ENCODE measurements around the gene STOX2. TPM values are rescaled to one million over a fixed set of nuclear protein-coding genes. Genes with fewer than 3 reads are reported as not detected.

STOX2 gene
- total and polyA plus RNA-seq, 10 of the 15 experiments (the other 5 are each of a cell fraction or from before 2014, with no cell fraction given), result 0.01 to 1.2 (median 0.18) TPM; not detected in 4

DNA sequence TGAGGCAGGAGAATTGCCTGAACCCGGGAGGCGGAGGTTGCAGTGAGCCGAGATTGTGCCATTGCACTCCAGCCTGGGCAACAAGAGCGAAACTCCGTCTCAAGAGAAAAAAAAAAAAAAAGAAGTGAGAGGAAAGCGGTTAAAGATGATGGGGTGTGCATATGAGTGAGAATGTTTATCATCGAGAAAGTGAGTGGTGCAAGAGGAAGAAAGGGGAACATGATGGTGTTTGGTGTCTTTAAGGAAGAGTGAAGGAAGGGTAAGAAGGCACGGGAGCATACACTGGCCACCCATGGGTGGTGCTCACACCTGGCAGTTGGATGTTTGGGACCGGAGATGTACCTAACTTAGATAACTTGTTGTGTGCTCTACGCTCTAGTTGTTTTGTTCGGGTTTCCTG lies 62.2 kb downstream of the STOX2 start (continued):
- no peak for TF ChIP-seq MEF2A (IDR thresholded peaks at IDR 0.05; ENCODE audit: insufficient read depth, low read depth, low read length)

DNA sequence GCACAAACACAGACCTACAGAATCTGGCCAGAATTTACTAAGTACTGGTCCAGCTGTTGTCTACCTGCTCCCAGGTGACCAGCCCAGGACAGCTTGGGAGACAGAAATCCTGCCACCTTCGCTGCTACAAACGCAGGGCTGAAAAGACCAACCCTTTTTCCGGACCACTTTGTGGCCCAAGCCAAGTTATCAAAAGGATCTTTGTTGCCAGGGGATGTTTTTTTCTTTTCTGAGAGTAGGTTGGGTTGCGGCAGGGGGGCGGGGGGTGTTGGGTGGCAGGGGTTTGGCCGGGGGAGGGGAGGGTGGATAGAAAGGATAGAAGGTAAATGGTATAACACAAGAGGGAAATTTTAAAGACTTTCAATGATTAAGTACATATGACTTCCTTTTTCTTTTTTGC lies 63.4 kb downstream of the STOX2 start:
- Histone ChIP-seq H3K36me3 (ENCODE audit: control insufficient read depth in 2 of 2, insufficient read depth in 2 of 2, low read length in 1 of 2) (no peaks in the 10 kb centered on the region), H3K27ac (ENCODE audit: control insufficient read depth, insufficient read depth) (no peak overlapping the region), H3K4me3 (no peak overlapping the region), H3K4me2 (ENCODE audit: control insufficient read depth, insufficient read depth) (no peak overlapping the region), H4K20me1 (ENCODE audit: control insufficient read depth, insufficient read depth) (no peaks in the 10 kb centered on the region), H3K79me2 (ENCODE audit: control insufficient read depth, insufficient read depth, low read length) (no peaks in the 10 kb centered on the region), H3K27me3 (replicated peaks in 1 of 2; ENCODE audit: control insufficient read depth in 2 of 2, insufficient read depth in 2 of 2, low read length in 1 of 2) (peaks cover 0 to 1% of the 10 kb centered on the region in 2 experiments; a peak in 2 of 4 replicates), H2AFZ (ENCODE audit: control insufficient read depth, low read depth, low read length) (no peak overlapping the region), H3K9me3 (replicated peaks; ENCODE audit: control insufficient read depth, insufficient read depth, low read length) (no peaks in the 10 kb centered on the region; the same call in 2 of the 3 replicates), H3K4me1 (ENCODE audit: control insufficient read depth, insufficient read depth, low read length) (no peaks in the 10 kb centered on the region), H3K9ac (ENCODE audit: control insufficient read depth, insufficient read depth, low read length) (no peak overlapping the region)
- in situ Hi-C loops (cut with MboI) (no loop called here), intact Hi-C loops (cut with micrococcal nuclease; ENCODE audit: unreplicated experiment) (no loop called here)
- POLR2A ChIA-PET, result no interaction called here
- SMC1A ChIA-PET (ENCODE audit: uncharacterized antibody, unreplicated experiment), result no interaction called here
- RAD21 ChIA-PET (ENCODE audit: unreplicated experiment), result no interaction called here
- 19% methylated on average over 3 of the region's 6 CpGs for WGBS (ENCODE audit: insufficient coverage, insufficient replicate concordance, low lambda C conversion rate, missing lambda C conversion rate)
- ATAC-seq (no peak), FAIRE-seq (no peak), DNase-seq (ENCODE audit: low read depth, low spot score) (no peak)
- TF ChIP-seq, protein P1, sequence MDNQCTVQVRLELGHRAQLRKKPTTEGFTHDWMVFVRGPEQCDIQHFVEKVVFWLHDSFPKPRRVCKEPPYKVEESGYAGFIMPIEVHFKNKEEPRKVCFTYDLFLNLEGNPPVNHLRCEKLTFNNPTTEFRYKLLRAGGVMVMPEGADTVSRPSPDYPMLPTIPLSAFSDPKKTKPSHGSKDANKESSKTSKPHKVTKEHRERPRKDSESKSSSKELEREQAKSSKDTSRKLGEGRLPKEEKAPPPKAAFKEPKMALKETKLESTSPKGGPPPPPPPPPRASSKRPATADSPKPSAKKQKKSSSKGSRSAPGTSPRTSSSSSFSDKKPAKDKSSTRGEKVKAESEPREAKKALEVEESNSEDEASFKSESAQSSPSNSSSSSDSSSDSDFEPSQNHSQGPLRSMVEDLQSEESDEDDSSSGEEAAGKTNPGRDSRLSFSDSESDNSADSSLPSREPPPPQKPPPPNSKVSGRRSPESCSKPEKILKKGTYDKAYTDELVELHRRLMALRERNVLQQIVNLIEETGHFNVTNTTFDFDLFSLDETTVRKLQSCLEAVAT (IDR thresholded peaks at IDR 0.05), result no peak
- BruUV-seq (replicated peaks), result no TSS peak
- CTCF ChIA-PET, result no interaction called here

DNA sequence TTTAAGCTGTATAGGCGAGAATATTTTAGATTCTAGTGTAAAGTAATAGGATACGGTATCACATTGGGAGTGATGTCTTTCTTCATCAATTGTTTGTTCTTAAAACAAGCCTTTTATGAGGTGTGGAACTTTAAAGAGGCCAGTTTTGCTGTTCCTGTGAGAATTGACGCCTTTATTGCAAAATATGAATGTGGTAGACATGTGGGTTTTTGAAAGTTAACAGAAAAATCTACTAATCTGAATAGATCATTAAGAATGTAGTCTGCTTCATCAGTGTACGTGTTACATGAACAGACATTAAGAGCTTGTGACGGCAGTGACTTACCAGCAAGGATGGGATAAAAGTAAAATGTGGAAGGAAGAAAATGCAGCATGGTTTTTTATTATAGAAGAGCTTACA lies 63.8 kb downstream of the STOX2 start:
- ChIA-PET CTCF (no interaction called here), RAD21 (ENCODE audit: unreplicated experiment) (no interaction called here), POLR2A (no interaction called here), SMC1A (ENCODE audit: uncharacterized antibody, unreplicated experiment) (no interaction called here)
- Histone ChIP-seq H3K27me3 (replicated peaks in 1 of 2; ENCODE audit: control insufficient read depth in 2 of 2, insufficient read depth in 2 of 2, low read length in 1 of 2) (peaks cover 0 to 1% of the 10 kb centered on the region in 2 experiments; a peak in 2 of 4 replicates), H3K9ac (ENCODE audit: control insufficient read depth, insufficient read depth, low read length) (no peak overlapping the region), H4K20me1 (ENCODE audit: control insufficient read depth, insufficient read depth) (no peaks in the 10 kb centered on the region), H3K4me2 (ENCODE audit: control insufficient read depth, insufficient read depth) (no peak overlapping the region), H3K27ac (ENCODE audit: control insufficient read depth, insufficient read depth) (no peak overlapping the region), H2AFZ (ENCODE audit: control insufficient read depth, low read depth, low read length) (no peak overlapping the region), H3K4me1 (ENCODE audit: control insufficient read depth, insufficient read depth, low read length) (no peaks in the 10 kb centered on the region), H3K79me2 (ENCODE audit: control insufficient read depth, insufficient read depth, low read length) (no peaks in the 10 kb centered on the region), H3K9me3 (replicated peaks; ENCODE audit: control insufficient read depth, insufficient read depth, low read length) (no peaks in the 10 kb centered on the region; the same call in 2 of the 3 replicates), H3K36me3 (ENCODE audit: control insufficient read depth in 2 of 2, insufficient read depth in 2 of 2, low read length in 1 of 2) (no peaks in the 10 kb centered on the region), H3K4me3 (no peak overlapping the region)
- in situ Hi-C loops (cut with MboI) (no loop called here), intact Hi-C loops (cut with micrococcal nuclease; ENCODE audit: unreplicated experiment) (no loop called here)
- no peak for DNase-seq (ENCODE audit: low read depth, low spot score)
- no peak for FAIRE-seq
- no TSS peak for BruUV-seq (replicated peaks)
- no peak for TF ChIP-seq JUNB (IDR thresholded peaks at IDR 0.05)
- ATAC-seq, result no peak
- 18% methylated on average over 5 of the region's 5 CpGs for WGBS (ENCODE audit: insufficient coverage, insufficient replicate concordance, low lambda C conversion rate, missing lambda C conversion rate)

Measured in GM12878 (cell line).